ENCODE results near the gene SYT9. TPM values are rescaled to one million over a fixed set of nuclear protein-coding genes. Genes with fewer than 3 reads are reported as not detected.

The SYT9 gene
- total and polyA plus RNA-seq, 2 of the 4 experiments (the other 2 are of a cell fraction) = not detected

DNA sequence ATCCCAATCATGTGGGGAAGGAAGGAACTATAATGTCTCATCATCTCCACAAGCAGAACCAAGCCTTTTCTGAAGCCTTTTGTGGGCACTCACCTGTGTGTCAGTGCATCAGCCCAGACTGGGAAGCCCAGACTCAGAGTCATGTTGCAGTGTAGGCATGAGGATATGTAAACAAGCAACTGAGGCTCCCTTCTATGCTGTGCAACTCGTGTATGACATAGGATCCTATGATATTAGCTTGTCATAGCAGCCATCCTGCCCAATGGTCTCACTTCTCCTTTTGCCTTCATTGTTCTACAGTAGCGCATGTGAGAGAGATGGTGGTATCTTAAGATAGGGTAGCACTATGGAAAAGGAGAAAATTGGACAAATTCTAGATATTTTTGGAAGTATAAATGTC, 130.2 kb downstream of the SYT9 start:
- H2AFZ ChIP-seq (replicated peaks; ENCODE audit: low read length, poor library complexity) = no peak overlapping the region
- H2BK20ac ChIP-seq (ENCODE audit: low read depth, low read length) = no peak overlapping the region
- intact Hi-C loops (cut with micrococcal nuclease) (no loop called here), in situ Hi-C loops (cut with MboI; ENCODE audit: low sequenced_read_pairs) (no loop called here), dilution Hi-C loops (cut with HindIII; ENCODE audit: low sequenced_read_pairs, unreplicated experiment) (no loop called here)
- H3K27ac ChIP-seq (ENCODE audit: insufficient read depth, low read length) = no peak overlapping the region
- no peaks in the 10 kb centered on the region for H3K27me3 ChIP-seq (ENCODE audit: control insufficient read depth, insufficient read depth, low read length)
- H4K91ac ChIP-seq (ENCODE audit: insufficient read depth, low read depth, low read length) = no peak overlapping the region
- no peak overlapping the region for H3K9ac ChIP-seq (ENCODE audit: low read depth, low read length)
- H3K79me1 ChIP-seq (ENCODE audit: low read depth in 1 of 2, low read length in 2 of 2) = no peaks in the 10 kb centered on the region
- whole genome bisulfite sequencing, 2 experiments (ENCODE audit: extremely low coverage in 2 of 2, insufficient read length in 1 of 2) = no CpG with 5 or more reads among the region's 2 CpGs
- H4K20me1 ChIP-seq (ENCODE audit: insufficient read depth, low read length) = no peaks in the 10 kb centered on the region
- no peak overlapping the region for H4K5ac ChIP-seq (ENCODE audit: low read depth, low read length)
- H3K4me2 ChIP-seq (ENCODE audit: low read depth, low read length) = no peak overlapping the region
- H3K23ac ChIP-seq (ENCODE audit: low read depth, low read length) = no peak overlapping the region
- no peak overlapping the region for H2BK15ac ChIP-seq (ENCODE audit: low read depth, low read length)
- no peak overlapping the region for H3K4me3 ChIP-seq (ENCODE audit: insufficient read depth, low read depth, low read length)
- H3K9me1 ChIP-seq (ENCODE audit: insufficient read depth, low read length) = no peaks in the 10 kb centered on the region
- no peak overlapping the region for H3K56ac ChIP-seq (ENCODE audit: extremely low read depth, insufficient read depth, low read length)
- no peaks in the 10 kb centered on the region for H3K36me3 ChIP-seq (ENCODE audit: control insufficient read depth, insufficient read depth, low read length)
- H3K4me1 ChIP-seq (ENCODE audit: control insufficient read depth, insufficient read depth, low read length) = no peaks in the 10 kb centered on the region
- no peak overlapping the region for H3K18ac ChIP-seq (ENCODE audit: low read depth, low read length)
- no peak overlapping the region for H2BK5ac ChIP-seq (ENCODE audit: low read depth, low read length, poor library complexity, severe bottlenecking)
- no peak overlapping the region for H4K8ac ChIP-seq (ENCODE audit: low read depth in 2 of 2, low read length in 2 of 2)
- 0 out of 2 replicates have a peak, but pooled peaks cover 2% of the 10 kb centered on the region for H3K9me3 ChIP-seq (ENCODE audit: control insufficient read depth, insufficient read depth, low read length)
- H2BK120ac ChIP-seq (ENCODE audit: low read depth, low read length) = no peak overlapping the region
- H2AK9ac ChIP-seq (replicated peaks; ENCODE audit: low read depth, low read length, poor library complexity) = no peak overlapping the region
- H3K14ac ChIP-seq (replicated peaks; ENCODE audit: low read depth, low read length) = no peak overlapping the region
- no TSS peak for BruUV-seq (replicated peaks)
- DNase-seq = no peak
- POLR2A ChIA-PET (ENCODE audit: unreplicated experiment) = no interaction called here
- CTCF ChIA-PET = no interaction called here
- no peak for TF ChIP-seq MXI1 (IDR thresholded peaks at IDR 0.05; ENCODE audit: borderline replicate concordance, low read depth, low read length)
- no peak for TF ChIP-seq RAD21 (IDR thresholded peaks at IDR 0.05; ENCODE audit: low read length)
- H3K4ac ChIP-seq (ENCODE audit: low read depth, low read length) = no peak overlapping the region
- ATAC-seq (ENCODE audit: low read depth) = no peak
- no peak overlapping the region for H2AK5ac ChIP-seq (ENCODE audit: low read depth, low read length)
